Measurements from ENCODE around the gene CDC14B. TPM values are rescaled to one million over a fixed set of nuclear protein-coding genes. Genes with fewer than 3 reads are reported as not detected.

Gene CDC14B
- total RNA-seq, 4 donors from 2014 or later, result 4.9 to 11.2 (median 8.9) TPM

GRCh38 chr9:96654450-96655197 is 35.0 kb upstream of the CDC14B start:
- DNase-seq (ENCODE audit: low spot score in 2 of 2), result peak; percentile 91 to 92

GRCh38 chr9:96651626-96652025 is 32.0 kb upstream of the CDC14B start:
- no peaks in the 10 kb centered on the region for H3K27me3 ChIP-seq
- H3K4me1 ChIP-seq, result peaks cover 16% of the 10 kb centered on the region
- H3K27ac ChIP-seq, result no peak overlapping the region
- no peak for DNase-seq (ENCODE audit: low spot score in 2 of 2)
- TF ChIP-seq POLR2AphosphoS5 (IDR thresholded peaks at IDR 0.05) (no peak), CTCF (IDR thresholded peaks at IDR 0.05) (no peak), POLR2A (IDR thresholded peaks at IDR 0.05) (no peak), EP300 (IDR thresholded peaks at IDR 0.05) (no peak)
- no peak overlapping the region for H3K4me3 ChIP-seq
- no peaks in the 10 kb centered on the region for H3K9me3 ChIP-seq
- peaks cover 17% of the 10 kb centered on the region for H3K36me3 ChIP-seq

More at GRCh38 chr9:96654450-96655197, 35.0 kb upstream of the CDC14B start:
- 1% methylated on average over 29 of the region's 74 CpGs for WGBS
- peak overlapping the region; percentile 98 for H3K27ac ChIP-seq
- H3K9me3 ChIP-seq, result no peaks in the 10 kb centered on the region
- H3K36me3 ChIP-seq, result peaks cover 14% of the 10 kb centered on the region
- H3K4me3 ChIP-seq, result peak overlapping the region; percentile 70
- no peaks in the 10 kb centered on the region for H3K27me3 ChIP-seq
- TF ChIP-seq POLR2A (IDR thresholded peaks at IDR 0.05) (peak in 1 of 2 donors; percentile 87), EP300 (IDR thresholded peaks at IDR 0.05) (no peak), CTCF (IDR thresholded peaks at IDR 0.05) (no peak), POLR2AphosphoS5 (IDR thresholded peaks at IDR 0.05) (peak in 1 of 3 donors; percentile 21)
- peaks cover 18% of the 10 kb centered on the region for H3K4me1 ChIP-seq

- no peak for DNase-seq (ENCODE audit: low spot score in 2 of 2)
- H3K4me3 ChIP-seq, result no peak overlapping the region
- H3K27ac ChIP-seq, result no peak overlapping the region
- H3K4me1 ChIP-seq, result peaks cover 19% of the 10 kb centered on the region
- no peaks in the 10 kb centered on the region for H3K9me3 ChIP-seq
- TF ChIP-seq EP300 (IDR thresholded peaks at IDR 0.05) (no peak), POLR2AphosphoS5 (IDR thresholded peaks at IDR 0.05) (no peak)
- WGBS, result 88% methylated on average over 1 of the region's 1 CpG
- H3K27me3 ChIP-seq, result no peaks in the 10 kb centered on the region
- peaks cover 21% of the 10 kb centered on the region for H3K36me3 ChIP-seq
Measured at GRCh38 chr9:96649620-96650324, 30.1 kb upstream of the CDC14B start.

GRCh38 chr9:96646081-96646991 is 26.7 kb upstream of the CDC14B start:
- peak overlapping the region; percentile 68 for H3K27ac ChIP-seq
- H3K4me1 ChIP-seq, result peaks cover 10% of the 10 kb centered on the region
- WGBS, result 65% methylated on average over 13 of the region's 13 CpGs
- no peaks in the 10 kb centered on the region for H3K9me3 ChIP-seq
- no peak overlapping the region for H3K4me3 ChIP-seq
- peaks cover 42% of the 10 kb centered on the region for H3K36me3 ChIP-seq
- DNase-seq (ENCODE audit: low spot score in 2 of 2), result peak in 1 of 2 donors; percentile 83
- no peak for TF ChIP-seq CTCF (IDR thresholded peaks at IDR 0.05)
- peak in 1 of 3 donors; percentile 32 for TF ChIP-seq POLR2AphosphoS5 (IDR thresholded peaks at IDR 0.05)
- no peaks in the 10 kb centered on the region for H3K27me3 ChIP-seq

GRCh38 chr9:96644137-96644536 is 24.5 kb upstream of the CDC14B start:
- WGBS, result 89% methylated on average over 2 of the region's 2 CpGs
- Histone ChIP-seq H3K36me3 (peaks cover 27% of the 10 kb centered on the region), H3K9me3 (no peaks in the 10 kb centered on the region), H3K27me3 (no peaks in the 10 kb centered on the region), H3K27ac (no peak overlapping the region), H3K4me1 (peaks cover 10% of the 10 kb centered on the region), H3K4me3 (no peak overlapping the region)
- no peak for DNase-seq (ENCODE audit: low spot score in 2 of 2)
- TF ChIP-seq CTCF (IDR thresholded peaks at IDR 0.05) (no peak), POLR2AphosphoS5 (IDR thresholded peaks at IDR 0.05) (no peak), POLR2A (IDR thresholded peaks at IDR 0.05) (no peak), EP300 (IDR thresholded peaks at IDR 0.05) (no peak)
